ENCODE measurements around the gene TNS2. TPM values are rescaled to one million over a fixed set of nuclear protein-coding genes. Genes with fewer than 3 reads are reported as not detected.
A peak's percentile ranks its signal among the peaks of the same experiment; 100 is the strongest.

Gene TNS2
- total and polyA plus RNA-seq, 2 donors (not counting 1 experiment from before 2014, with no cell fraction given): 0.60 to 1.3 TPM

GRCh38 chr12:53067993-53068770, 18.3 kb downstream of the TNS2 start:
- Histone ChIP-seq H2AFZ (ENCODE audit: insufficient read depth, low read depth, low read length, poor library complexity, severe bottlenecking) (no peak overlapping the region), H3K4me3 (ENCODE audit: control extremely low read depth in 1 of 5, extremely low read depth in 1 of 5, insufficient read depth in 1 of 5, low read depth in 2 of 5, low read length in 4 of 5) (no peak overlapping the region), H4K20me1 (ENCODE audit: control insufficient read depth, insufficient read depth, low read length, poor library complexity, severe bottlenecking) (peaks cover 39% of the 10 kb centered on the region), H3K9me3 (ENCODE audit: control extremely low read depth in 1 of 3, control insufficient read depth in 2 of 3, insufficient read depth in 1 of 3, low read length in 2 of 3) (no peaks in the 10 kb centered on the region), H3K4me1 (ENCODE audit: control insufficient read depth in 2 of 2, insufficient read depth in 2 of 2, low read length in 2 of 2) (peaks cover 6 to 18% of the 10 kb centered on the region in 2 donors), H3K27me3 (replicated peaks in 1 of 4; ENCODE audit: control extremely low read depth in 1 of 4, control insufficient read depth in 3 of 4, insufficient read depth in 4 of 4, low read length in 3 of 4) (no peaks in the 10 kb centered on the region), H3K79me2 (ENCODE audit: control insufficient read depth, insufficient read depth, low read length) (peaks cover 8% of the 10 kb centered on the region), H3K27ac (ENCODE audit: low read length in 2 of 2) (no peak overlapping the region), H3K9ac (ENCODE audit: low read length) (no peak overlapping the region), H3K4me2 (replicated peaks; ENCODE audit: low read depth, low read length, poor library complexity, severe bottlenecking) (no peak overlapping the region), H3K36me3 (replicated peaks in 1 of 2; ENCODE audit: control extremely low read depth in 1 of 2, control insufficient read depth in 1 of 2, extremely low read depth in 1 of 2, insufficient read depth in 2 of 2, low read length in 1 of 2) (peaks cover 0 to 77% of the 10 kb centered on the region in 2 experiments)
- H3K4me3 Mint-ChIP-seq: no peak overlapping the region
- H3K4me1 Mint-ChIP-seq: peaks cover 17% of the 10 kb centered on the region
- TF ChIP-seq EZH2 (IDR thresholded peaks at IDR 0.05; ENCODE audit: borderline replicate concordance, insufficient read depth, low read depth, low read length, poor library complexity, severe bottlenecking): no peak
- TF ChIP-seq, protein P1, sequence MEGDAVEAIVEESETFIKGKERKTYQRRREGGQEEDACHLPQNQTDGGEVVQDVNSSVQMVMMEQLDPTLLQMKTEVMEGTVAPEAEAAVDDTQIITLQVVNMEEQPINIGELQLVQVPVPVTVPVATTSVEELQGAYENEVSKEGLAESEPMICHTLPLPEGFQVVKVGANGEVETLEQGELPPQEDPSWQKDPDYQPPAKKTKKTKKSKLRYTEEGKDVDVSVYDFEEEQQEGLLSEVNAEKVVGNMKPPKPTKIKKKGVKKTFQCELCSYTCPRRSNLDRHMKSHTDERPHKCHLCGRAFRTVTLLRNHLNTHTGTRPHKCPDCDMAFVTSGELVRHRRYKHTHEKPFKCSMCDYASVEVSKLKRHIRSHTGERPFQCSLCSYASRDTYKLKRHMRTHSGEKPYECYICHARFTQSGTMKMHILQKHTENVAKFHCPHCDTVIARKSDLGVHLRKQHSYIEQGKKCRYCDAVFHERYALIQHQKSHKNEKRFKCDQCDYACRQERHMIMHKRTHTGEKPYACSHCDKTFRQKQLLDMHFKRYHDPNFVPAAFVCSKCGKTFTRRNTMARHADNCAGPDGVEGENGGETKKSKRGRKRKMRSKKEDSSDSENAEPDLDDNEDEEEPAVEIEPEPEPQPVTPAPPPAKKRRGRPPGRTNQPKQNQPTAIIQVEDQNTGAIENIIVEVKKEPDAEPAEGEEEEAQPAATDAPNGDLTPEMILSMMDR (IDR thresholded peaks at IDR 0.05): no peak
- ChIA-PET POLR2A (interaction anchor here (2.1 kb wide), 1 partner anchor 11 kb away, joined by 5 read pairs; the partner anchor contains the start of gene SPRYD3), CTCF (interaction anchor here (0.6 to 14.1 kb wide), 8 partner anchors 11 to 188 kb away, joined by 3 to 344 read pairs (median 6); partner anchors contain the start of genes IGFBP6, SOAT2 and SPRYD3)
- 96% methylated on average over 13 of the region's 13 CpGs for WGBS (ENCODE audit: insufficient coverage)
- ATAC-seq (ENCODE audit: low read depth) (no peak), DNase-seq (no peak)
- H3K9me3 Mint-ChIP-seq (ENCODE audit: insufficient read depth): no peaks in the 10 kb centered on the region
- peak overlapping the region; percentile 6 for H3K27ac Mint-ChIP-seq
- intact Hi-C loops (cut with micrococcal nuclease): loop anchor here (5.0 kb wide), 1 partner anchor 129 kb away; no protein-coding TSS in a partner anchor
- no peaks in the 10 kb centered on the region for H3K27me3 Mint-ChIP-seq
